ENCODE measurements around the gene EXPH5. TPM values are rescaled to one million over a fixed set of nuclear protein-coding genes. Genes with fewer than 3 reads are reported as not detected.
"Not testable (repeated sequence)": the region's sequence is repeated elsewhere in the genome, so short reads cannot be mapped to it uniquely, and the experiment has no call there.

The EXPH5 gene
- total RNA-seq (1 to 10 TPM in 8 of 10 donors, under 1 TPM in 2; 0.77 to 8.4 (median 1.6) TPM), polyA plus RNA-seq (under 1 TPM; 0.10 to 0.51 TPM)
- long read RNA-seq, donor 1: 0 reads
- long read RNA-seq, donor 2, partial matches to known transcripts: 0 of 1 reads
- long read RNA-seq, donor 2, other reads (novel, unspliced or antisense): 1 of 1 reads
- long read RNA-seq, donor 3, full-length matches to known transcripts: 1 of 10 reads
- long read RNA-seq, donor 3, partial matches to known transcripts: 0 of 10 reads
- long read RNA-seq, donor 3, other reads (novel, unspliced or antisense): 9 of 10 reads

GRCh38 chr11:108593214-108593922 lies at the start of gene EXPH5:
TSS of gene EXPH5 (minus strand) at chr11:108593768. CDS start at chr11:108593536, 232 bp downstream.
- intact Hi-C loops (cut with DNase I): loop anchor here in 1 of 10 donors (10.0 kb wide), 1 partner anchor 51 kb away; no protein-coding TSS in a partner anchor
- ATAC-seq (peak; percentile 94 to 99 (median 98)), DNase-seq (peak; percentile 84 to 86)
- H3K36me3 ChIP-seq: no peaks in the 10 kb centered on the region
- no peak for TF ChIP-seq CTCF (IDR thresholded peaks at IDR 0.05)
- 0% methylated on average over 37 of the region's 37 CpGs for WGBS, 2 donors
- peaks cover 0 to 14% (median 5%) of the 10 kb centered on the region in 9 donors for H3K4me1 ChIP-seq
- H3K4me3 ChIP-seq: peak within 1 kb of the TSS; percentile 33 to 87 (median 64)
- H3K27ac ChIP-seq: no peak within 1 kb of the TSS
- peaks cover 0 to 34% (median 19%) of the 10 kb centered on the region in 7 donors for H3K27me3 ChIP-seq
- no peaks in the 10 kb centered on the region for H3K9me3 ChIP-seq

- H3K4me1 ChIP-seq, H3K27me3 ChIP-seq, H3K4me3 ChIP-seq, ATAC-seq, H3K36me3 ChIP-seq, H3K27ac ChIP-seq, DNase-seq, H3K9me3 ChIP-seq: not testable (repeated sequence)
- intact Hi-C loops (cut with DNase I): loop anchor here in 7 of 10 donors (10.0 kb wide), 6 partner anchors 47 to 527 kb away; partner anchors contain the start of genes POGLUT3 (in 3 of the 7), C11orf65 (in 1 of the 7) and EXPH5 (in 1 of the 7)
- WGBS, 2 donors: 88 to 90% methylated on average over 1 of the region's 1 CpG
These were observed 48.2 kb upstream of the EXPH5 start for GRCh38 chr11:108641752-108642151.

GRCh38 chr11:108639146-108639545 lies 45.6 kb upstream of the EXPH5 start:
- 96 to 98% methylated on average over 1 of the region's 1 CpG for WGBS, 2 donors
- no peak for TF ChIP-seq CTCF (IDR thresholded peaks at IDR 0.05)

GRCh38 chr11:108636222-108636621 lies 42.7 kb upstream of the EXPH5 start:
- 61 to 72% methylated on average over 2 of the region's 2 CpGs for WGBS, 2 donors

More at GRCh38 chr11:108639146-108639545, 45.6 kb upstream of the EXPH5 start:
- H3K9me3 ChIP-seq: no peaks in the 10 kb centered on the region
- ATAC-seq (no peak), DNase-seq (no peak)
- peaks cover 0 to 5% (median 0%) of the 10 kb centered on the region in 7 donors for H3K27me3 ChIP-seq
- no peaks in the 10 kb centered on the region for H3K36me3 ChIP-seq
- H3K4me1 ChIP-seq: no peaks in the 10 kb centered on the region
- H3K27ac ChIP-seq: no peak overlapping the region
- intact Hi-C loops (cut with DNase I): no loop called here
- H3K4me3 ChIP-seq: no peak overlapping the region

More at GRCh38 chr11:108636222-108636621, 42.7 kb upstream of the EXPH5 start:
- Histone ChIP-seq H3K4me3 (no peak overlapping the region), H3K27ac (no peak overlapping the region), H3K4me1 (no peaks in the 10 kb centered on the region), H3K9me3 (no peaks in the 10 kb centered on the region), H3K36me3 (no peaks in the 10 kb centered on the region), H3K27me3 (peaks cover 0 to 5% (median 0%) of the 10 kb centered on the region in 7 donors)
- DNase-seq (no peak), ATAC-seq (no peak)
- no peak for TF ChIP-seq CTCF (IDR thresholded peaks at IDR 0.05)
- intact Hi-C loops (cut with DNase I): no loop called here
